NCI-H2227 (cell line): Measurements from ENCODE around the gene KRTAP10-1.
"Not testable (repeated sequence)": the region's sequence is repeated elsewhere in the genome, so short reads cannot be mapped to it uniquely, and the experiment has no call there.

Experiments used
- DNase-seq: peaks from one replicate; lab custom pipeline; 2025; ENCODE audit not compliant: unreplicated experiment; lab: John Stamatoyannopoulos, UW

The KRTAP10-1 gene

DNA sequence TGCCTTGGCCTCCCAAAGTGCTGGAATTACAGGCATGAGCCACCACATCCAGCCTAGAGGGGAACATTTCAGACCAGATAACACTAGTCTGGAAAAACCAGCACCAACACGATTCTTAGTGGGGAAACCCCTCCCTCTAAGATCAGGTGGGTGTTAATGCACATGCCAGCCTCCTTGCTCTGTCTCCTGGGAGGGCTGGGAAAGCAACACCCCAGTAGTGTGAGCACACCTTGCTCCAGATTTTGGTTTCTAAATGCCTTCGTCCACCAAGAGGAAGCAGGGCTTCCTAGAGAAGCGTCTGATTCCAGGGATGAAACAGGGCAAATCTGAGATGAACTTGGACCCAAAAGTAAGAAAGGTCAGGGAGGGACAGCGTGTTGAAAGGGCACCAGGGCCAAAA, 31.3 kb upstream of the KRTAP10-1 start:
- DNase-seq, result no peak

DNA sequence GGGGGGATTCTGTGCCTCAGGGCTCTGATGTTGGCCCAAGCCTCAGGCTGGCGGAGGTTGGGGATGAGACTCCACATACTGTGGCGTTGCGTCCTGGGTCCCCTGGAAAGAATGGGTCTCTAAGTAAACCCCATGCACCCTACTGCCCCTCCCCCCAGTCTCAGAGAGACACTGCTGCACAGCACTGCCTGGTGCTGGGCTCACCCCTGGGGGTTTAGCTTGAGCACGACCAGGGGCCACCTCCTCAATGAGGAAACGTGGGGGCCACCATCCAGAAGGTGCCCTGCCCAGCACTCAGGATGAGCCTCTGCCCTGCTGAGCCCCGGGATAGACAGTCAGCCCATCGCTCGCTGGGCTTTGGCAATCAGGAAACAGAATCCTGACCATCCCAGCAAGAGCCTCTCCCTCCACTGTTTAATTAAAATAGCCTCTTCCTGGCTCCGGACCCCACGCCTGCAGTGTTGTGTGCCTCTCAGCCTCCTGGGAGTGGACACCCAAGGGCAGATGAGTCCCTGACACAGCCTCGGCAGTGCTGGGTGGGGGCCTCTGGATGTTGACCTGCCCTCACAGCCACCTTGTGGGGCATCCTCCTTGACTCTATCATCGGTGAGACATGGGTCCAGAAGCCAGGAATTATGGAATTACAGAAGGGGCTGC, 30.0 kb upstream of the KRTAP10-1 start:
- no peak for DNase-seq

GRCh38 chr21:44568667-44569556, 28.9 kb upstream of the KRTAP10-1 start:
- no peak for DNase-seq

DNA sequence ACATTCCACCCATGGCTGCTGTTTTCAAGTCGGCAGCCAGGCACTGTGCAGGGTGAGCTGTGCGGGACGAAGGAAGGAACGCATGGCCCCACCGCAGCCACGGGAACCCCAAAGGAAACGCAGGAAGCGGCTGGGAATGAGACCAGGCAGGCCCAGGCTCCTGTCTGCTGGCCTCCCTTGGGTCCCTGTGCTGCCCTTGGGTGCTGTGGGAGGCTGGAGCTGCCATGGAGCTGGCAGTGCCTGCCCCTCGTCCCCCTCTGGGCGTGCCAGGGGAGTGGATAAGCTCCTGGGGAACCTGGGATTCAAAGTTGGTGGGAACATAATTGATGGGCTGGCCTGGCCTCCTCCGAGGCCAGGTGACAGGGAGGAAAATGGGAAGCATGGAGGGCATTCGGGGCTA, 28.3 kb upstream of the KRTAP10-1 start:
- DNase-seq, result no peak

- no peak for DNase-seq
Measured at GRCh38 chr21:44567481-44568171, 27.6 kb upstream of the KRTAP10-1 start.

DNA sequence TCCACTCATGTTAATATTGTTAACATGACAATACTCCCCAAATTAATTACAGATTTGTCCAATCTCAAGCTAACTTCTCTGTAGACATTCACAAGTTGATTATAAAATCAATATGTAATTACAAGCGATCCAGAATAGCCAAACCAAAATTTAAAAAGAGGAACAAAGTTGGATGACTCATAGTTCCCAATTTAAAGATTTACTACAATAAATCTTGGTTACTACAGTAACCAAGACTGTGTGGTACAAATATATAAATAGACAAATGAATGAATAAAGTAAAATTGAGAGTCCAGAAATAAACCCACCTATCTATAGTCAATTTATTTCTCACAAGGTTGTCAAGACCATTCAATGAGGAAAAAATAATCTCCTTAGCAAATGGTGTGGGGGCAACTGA, 26.4 kb upstream of the KRTAP10-1 start:
- DNase-seq, result no peak

GRCh38 chr21:44564886-44565598, 25.0 kb upstream of the KRTAP10-1 start:
- no peak for DNase-seq

DNA sequence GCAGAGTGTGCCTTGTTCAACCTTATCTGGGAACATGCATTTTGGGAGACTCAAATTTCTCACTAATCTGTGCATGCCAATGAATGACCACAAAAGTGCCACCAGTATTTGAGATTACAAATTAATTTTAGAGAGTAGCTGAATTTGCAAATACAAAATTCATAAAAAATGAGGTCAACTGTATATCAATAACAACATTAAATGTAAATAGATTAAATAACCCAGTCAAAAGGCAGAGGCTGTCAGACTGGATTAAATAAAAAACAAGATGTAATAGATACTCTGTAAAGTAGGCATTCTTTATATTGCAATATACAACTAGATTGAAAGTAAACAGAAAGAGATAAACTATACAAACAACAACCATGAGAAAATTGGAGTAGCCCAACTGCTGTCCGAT, 24.1 kb upstream of the KRTAP10-1 start:
- DNase-seq, result no peak

DNA sequence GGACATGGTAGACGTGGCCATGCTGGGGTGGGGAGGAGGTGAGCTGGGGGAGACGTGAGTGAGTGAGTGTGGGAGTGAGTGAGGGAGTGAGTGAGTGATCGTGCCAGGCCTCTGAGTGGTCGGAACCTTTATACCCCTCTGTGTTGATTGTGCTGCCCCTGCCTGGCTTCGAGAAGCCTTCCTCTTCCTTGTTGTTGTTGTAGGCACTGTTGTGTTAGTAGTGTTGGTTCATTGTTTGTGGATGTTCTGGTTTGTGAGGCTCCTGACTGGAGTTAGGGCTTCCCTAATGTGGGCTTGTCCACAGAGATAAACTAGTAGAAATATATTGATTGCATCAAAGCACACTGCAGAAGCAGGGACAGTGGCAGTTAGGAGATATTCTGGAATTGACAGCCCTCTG, 18.7 kb upstream of the KRTAP10-1 start, which contains the start of gene KRTAP10-3:
Gene KRTAP10-3, minus strand, starts transcription at position 101 of the 400 bp plus-strand sequence. Its CDS starts 80 bp downstream, at position 21.
- DNase-seq, result no peak

DNA sequence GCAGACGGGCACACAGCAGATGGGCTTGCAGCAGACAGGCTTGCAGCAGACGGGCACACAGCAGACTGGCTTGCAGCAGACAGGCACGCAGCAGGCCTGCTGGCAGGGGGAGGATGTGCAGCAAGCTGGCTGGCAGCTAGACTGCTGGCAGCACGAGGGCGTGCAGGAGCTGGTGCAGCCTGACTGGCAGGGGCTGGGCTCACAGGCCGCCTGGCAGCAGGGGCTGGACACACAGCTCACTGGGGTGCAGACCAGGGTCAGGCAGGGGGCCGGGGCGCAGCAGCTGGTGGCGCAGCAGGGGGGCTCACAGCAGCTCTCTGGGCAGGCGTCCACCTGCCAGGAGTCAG, 18.3 kb upstream of the KRTAP10-1 start:
- DNase-seq, result not testable (repeated sequence)

- no peak for DNase-seq
Measured at GRCh38 chr21:44557491-44558328, 17.7 kb upstream of the KRTAP10-1 start.

- no peak for DNase-seq
Measured at GRCh38 chr21:44556879-44557278, 16.9 kb upstream of the KRTAP10-1 start.

GRCh38 chr21:44555200-44555875, 15.3 kb upstream of the KRTAP10-1 start:
- DNase-seq, result no peak

GRCh38 chr21:44552681-44553080, 12.7 kb upstream of the KRTAP10-1 start:
- no peak for DNase-seq

- no peak for DNase-seq
Measured at GRCh38 chr21:44552136-44552535, 12.1 kb upstream of the KRTAP10-1 start.

GRCh38 chr21:44551340-44551961, 11.5 kb upstream of the KRTAP10-1 start, which contains the start of gene KRTAP10-2:
KRTAP10-2 (minus strand) TSS chr21:44551505; CDS start chr21:44551458, 47 bp downstream.
- DNase-seq, result peak; percentile 77

- DNase-seq, result no peak
Measured at GRCh38 chr21:44550807-44551206, 10.8 kb upstream of the KRTAP10-1 start.

DNA sequence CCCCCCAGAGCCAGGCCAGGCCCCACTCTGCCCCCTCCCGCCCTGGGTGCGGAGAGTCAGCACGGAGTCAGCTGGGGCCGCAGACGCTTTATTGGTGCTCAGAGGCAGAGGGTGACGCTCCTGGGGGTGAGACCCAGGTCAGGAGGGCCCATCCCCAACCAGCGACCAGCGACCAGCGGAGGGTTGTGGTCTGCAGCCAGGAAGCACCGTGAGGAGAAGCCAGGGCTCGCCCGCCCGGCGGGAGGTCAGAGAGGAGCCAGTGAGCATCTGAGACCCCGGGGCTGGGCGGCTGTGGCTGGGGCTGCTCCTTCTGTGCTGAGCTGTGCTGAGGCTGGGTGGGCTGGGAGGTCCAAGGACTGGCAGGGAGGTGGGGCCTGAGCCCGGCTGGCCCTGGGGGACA, 10.3 kb upstream of the KRTAP10-1 start:
- DNase-seq, result not testable (repeated sequence)
